Naive thymus-derived CD4-positive, alpha-beta T cell (primary cell): Measurements from ENCODE around the gene ZBTB7C. TPM values are rescaled to one million over a fixed set of nuclear protein-coding genes. Genes with fewer than 3 reads are reported as not detected.

Source experiments
- ATAC-seq: fragments of 150-1000 bp; cut with Tn5 transposase; 2 replicates; pipeline ENCODE4 v1.10.0; 2021; ENCODE audit warnings: mild to moderate bottlenecking, moderate library complexity
- CTCF ChIA-PET: fragments of 350-600 bp; sonication (Branson Sonifier 250); formaldehyde crosslinking; loops from one replicate; lab custom pipeline; 2021; ENCODE audit warnings: antibody characterized with exemption; lab: Charles Lee
- POLR2A ChIA-PET: fragments of 350-600 bp; sonication (Branson Sonifier 250); formaldehyde crosslinking; loops from one replicate; lab custom pipeline; 2021; ENCODE audit warnings: antibody characterized with exemption, inconsistent platforms; lab: Charles Lee
- DNase-seq, 9 donors: peaks; one replicate each; pipeline versions ENCODE4 v3.0.0 to v3.0.0-alpha.2; 2020 to 2022; ENCODE audit warnings: mixed read lengths in 1 of 9
- H3K27ac ChIP-seq: one replicate; pipeline ENCODE4 v1.7.0; 2013; ENCODE audit warnings: mild to moderate bottlenecking, low read depth, low read length, moderate library complexity
- H3K27me3 ChIP-seq, 2 donors: one replicate each; pipeline ENCODE4 v1.7.0; 2013; ENCODE audit warnings: low read length in 2 of 2, mild to moderate bottlenecking in 2 of 2, moderate library complexity in 2 of 2; ENCODE audit not compliant: control insufficient read depth in 2 of 2, insufficient read depth in 2 of 2
- H3K36me3 ChIP-seq, 3 experiments: 1 replicate in 2 of 3; 2 replicates in 1 of 3; pipeline ENCODE4 v1.7.0; 2013; ENCODE audit warnings: low read length in 3 of 3, mild to moderate bottlenecking in 3 of 3, moderate library complexity in 1 of 3; ENCODE audit not compliant: insufficient read depth in 3 of 3, control insufficient read depth in 2 of 3
- H3K4me1 ChIP-seq, 2 donors: one replicate each; pipeline ENCODE4 v1.7.0; 2013; ENCODE audit warnings: low read length in 2 of 2, mild to moderate bottlenecking in 2 of 2, moderate library complexity in 1 of 2; ENCODE audit not compliant: control insufficient read depth in 2 of 2, insufficient read depth in 2 of 2
- H3K4me3 ChIP-seq: 2 replicates; pipeline ENCODE4 v1.7.0; 2013; ENCODE audit warnings: mild to moderate bottlenecking, low read length
- H3K9me3 ChIP-seq, 3 experiments: 1 replicate in 2 of 3; 2 replicates in 1 of 3; pipeline ENCODE4 v1.7.0; 2013; ENCODE audit warnings: low read length in 3 of 3; ENCODE audit not compliant: control insufficient read depth in 2 of 3
- H3K27ac Mint-ChIP-seq, 9 donors: one replicate each; pipeline ENCODE4 v1.8.0; 2020 to 2022; ENCODE audit warnings: mixed read lengths in 9 of 9, mild to moderate bottlenecking in 8 of 9, moderate library complexity in 5 of 9, inconsistent platforms in 2 of 9
- H3K27me3 Mint-ChIP-seq, 5 donors: one replicate each; pipeline ENCODE4 v1.8.0; 2021 to 2022; ENCODE audit warnings: mixed read lengths in 5 of 5, mild to moderate bottlenecking in 1 of 5
- H3K36me3 Mint-ChIP-seq, 5 donors: one replicate each; pipeline ENCODE4 v1.8.0; 2020 to 2022; ENCODE audit warnings: mixed read lengths in 5 of 5, mild to moderate bottlenecking in 3 of 5, inconsistent platforms in 1 of 5
- H3K4me1 Mint-ChIP-seq, 7 donors: one replicate each; pipeline ENCODE4 v1.8.0; 2020 to 2022; ENCODE audit warnings: mixed read lengths in 7 of 7, mild to moderate bottlenecking in 3 of 7, inconsistent platforms in 1 of 7
- H3K4me3 Mint-ChIP-seq, 10 donors: one replicate each; pipeline ENCODE4 v1.8.0; 2020 to 2022; ENCODE audit warnings: mild to moderate bottlenecking in 10 of 10, mixed read lengths in 10 of 10, moderate library complexity in 6 of 10, inconsistent platforms in 2 of 10
- H3K9me3 Mint-ChIP-seq, 11 donors: one replicate each; pipeline ENCODE4 v1.8.0; 2020 to 2022; ENCODE audit warnings: mixed read lengths in 11 of 11, mild to moderate bottlenecking in 4 of 11, inconsistent platforms in 1 of 11, moderate library complexity in 1 of 11
- intact Hi-C, 2 donors: fragments of 100-400 bp; cut with micrococcal nuclease; formaldehyde crosslinking; loops; one replicate each; pipeline ENCODE4 v1.15.1; 2023
- polyA plus RNA-seq, 2 donors: library from polyadenylated mRNA; unstranded; fragments of 300-500 nt; fragmentation: Illumina TruSeq; gene quantifications; one replicate each; pipeline ENCODE4 v1.2.3, GENCODE V29; 2021
- total RNA-seq, 6 experiments: library from RNA in 5 of 6; stranded (reverse) in 5 of 6; gene quantifications; 1 replicate in 5 of 6; 2 replicates in 1 of 6; pipeline ENCODE4 v1.2.3 and lab custom pipeline; 2021 to 2026

The ZBTB7C gene
- total and polyA plus RNA-seq, 7 experiments from 2014 or later, result 0.51 TPM; not detected in 6

GRCh38 chr18:48452861-48453323, 43.7 kb upstream of the ZBTB7C start:
- H3K4me1 ChIP-seq, result peaks cover 3 to 36% of the 10 kb centered on the region in 2 donors
- H3K4me3 ChIP-seq, result no peak overlapping the region
- peaks cover 45 to 70% (median 63%) of the 10 kb centered on the region in 5 donors for H3K27me3 Mint-ChIP-seq
- H3K36me3 Mint-ChIP-seq, result no peaks in the 10 kb centered on the region
- H3K36me3 ChIP-seq, result no peaks in the 10 kb centered on the region
- H3K9me3 ChIP-seq, result no peaks in the 10 kb centered on the region
- H3K4me3 Mint-ChIP-seq, result peak overlapping the region in 1 of 10 donors; percentile 33
- ChIA-PET CTCF (no interaction called here), POLR2A (no interaction called here)
- DNase-seq (no peak), ATAC-seq (no peak)
- peaks cover 13 to 46% (median 39%) of the 10 kb centered on the region in 7 donors for H3K4me1 Mint-ChIP-seq
- no peak overlapping the region for H3K27ac Mint-ChIP-seq
- intact Hi-C loops, result no loop called here
- H3K9me3 Mint-ChIP-seq, result peaks cover 0 to 9% (median 0%) of the 10 kb centered on the region in 11 donors
- no peak overlapping the region for H3K27ac ChIP-seq
- peaks cover 0 to 7% of the 10 kb centered on the region in 2 donors for H3K27me3 ChIP-seq

GRCh38 chr18:48450685-48451084, 41.5 kb upstream of the ZBTB7C start:
- H3K27ac ChIP-seq, result no peak overlapping the region
- H3K4me1 ChIP-seq, result peaks cover 0 to 23% of the 10 kb centered on the region in 2 donors
- Mint-ChIP-seq H3K36me3 (no peaks in the 10 kb centered on the region), H3K27me3 (peaks cover 38 to 68% (median 55%) of the 10 kb centered on the region in 5 donors), H3K9me3 (peaks cover 0 to 6% (median 0%) of the 10 kb centered on the region in 11 donors), H3K4me3 (no peak overlapping the region), H3K4me1 (peaks cover 4 to 34% (median 29%) of the 10 kb centered on the region in 7 donors), H3K27ac (no peak overlapping the region)
- no peak overlapping the region for H3K4me3 ChIP-seq
- DNase-seq, result no peak
- ChIA-PET POLR2A (no interaction called here), CTCF (no interaction called here)
- no peaks in the 10 kb centered on the region for H3K36me3 ChIP-seq
- peaks cover 0 to 7% of the 10 kb centered on the region in 2 donors for H3K27me3 ChIP-seq
- intact Hi-C loops, result no loop called here
- H3K9me3 ChIP-seq, result no peaks in the 10 kb centered on the region
- no peak for ATAC-seq

GRCh38 chr18:48446582-48447225, 37.5 kb upstream of the ZBTB7C start:
- Histone ChIP-seq H3K27me3 (no peaks in the 10 kb centered on the region), H3K9me3 (no peaks in the 10 kb centered on the region), H3K4me1 (peaks cover 0 to 5% of the 10 kb centered on the region in 2 donors), H3K4me3 (no peak overlapping the region), H3K27ac (no peak overlapping the region), H3K36me3 (no peaks in the 10 kb centered on the region)
- Mint-ChIP-seq H3K4me1 (peaks cover 0 to 13% (median 10%) of the 10 kb centered on the region in 7 donors), H3K36me3 (no peaks in the 10 kb centered on the region), H3K27me3 (peaks cover 42 to 59% (median 47%) of the 10 kb centered on the region in 5 donors), H3K4me3 (peak overlapping the region in 3 of 10 donors; percentile 16 to 71 (median 41)), H3K9me3 (no peaks in the 10 kb centered on the region), H3K27ac (no peak overlapping the region)
- ChIA-PET CTCF (interaction anchor here (0.6 to 3.6 kb wide), 5 partner anchors 10 to 1067 kb away, joined by 3 to 34 read pairs (median 4); no protein-coding TSS in a partner anchor), POLR2A (no interaction called here)
- intact Hi-C loops, result loop anchor here (1.0 to 5.0 kb wide), 7 partner anchors 10 to 674 kb away; no protein-coding TSS in a partner anchor
- ATAC-seq (peak; percentile 81), DNase-seq (peak; percentile 36 to 70 (median 60))

GRCh38 chr18:48445540-48445939, 36.4 kb upstream of the ZBTB7C start:
- peak; percentile 88 for ATAC-seq

GRCh38 chr18:48442761-48443160, 33.6 kb upstream of the ZBTB7C start:
- DNase-seq (no peak), ATAC-seq (no peak)
- Mint-ChIP-seq H3K36me3 (no peaks in the 10 kb centered on the region), H3K4me1 (peaks cover 0 to 13% (median 10%) of the 10 kb centered on the region in 7 donors), H3K4me3 (no peak overlapping the region), H3K27me3 (peaks cover 45 to 62% (median 48%) of the 10 kb centered on the region in 5 donors), H3K9me3 (no peaks in the 10 kb centered on the region), H3K27ac (no peak overlapping the region)
- H3K36me3 ChIP-seq, result no peaks in the 10 kb centered on the region
- no peak overlapping the region for H3K4me3 ChIP-seq
- POLR2A ChIA-PET, result no interaction called here
- no peak overlapping the region for H3K27ac ChIP-seq
- no peaks in the 10 kb centered on the region for H3K27me3 ChIP-seq
- peaks cover 0 to 5% of the 10 kb centered on the region in 2 donors for H3K4me1 ChIP-seq
- CTCF ChIA-PET, result interaction anchor here (0.7 kb wide), 1 partner anchor 28 kb away, joined by 3 read pairs; no protein-coding TSS in a partner anchor
- no peaks in the 10 kb centered on the region for H3K9me3 ChIP-seq
- intact Hi-C loops, result no loop called here

More at GRCh38 chr18:48445540-48445939, 36.4 kb upstream of the ZBTB7C start:
- H3K4me1 Mint-ChIP-seq, result peaks cover 0 to 13% (median 10%) of the 10 kb centered on the region in 7 donors
- Histone ChIP-seq H3K27me3 (no peaks in the 10 kb centered on the region), H3K9me3 (no peaks in the 10 kb centered on the region), H3K4me1 (peaks cover 0 to 5% of the 10 kb centered on the region in 2 donors), H3K36me3 (no peaks in the 10 kb centered on the region), H3K4me3 (no peak overlapping the region), H3K27ac (no peak overlapping the region)
- H3K4me3 Mint-ChIP-seq, result no peak overlapping the region
- ChIA-PET CTCF (interaction anchor here (0.7 to 3.6 kb wide), 6 partner anchors 9 to 673 kb away, joined by 3 to 34 read pairs (median 6); no protein-coding TSS in a partner anchor), POLR2A (interaction anchor here (0.6 kb wide), 1 partner anchor 18 kb away, joined by 3 read pairs; no protein-coding TSS in a partner anchor)
- H3K9me3 Mint-ChIP-seq, result no peaks in the 10 kb centered on the region
- intact Hi-C loops, result loop anchor here (1.0 to 5.0 kb wide), 3 partner anchors 20 to 673 kb away; no protein-coding TSS in a partner anchor
- no peaks in the 10 kb centered on the region for H3K36me3 Mint-ChIP-seq
- peaks cover 49 to 56% (median 50%) of the 10 kb centered on the region in 5 donors for H3K27me3 Mint-ChIP-seq
- H3K27ac Mint-ChIP-seq, result no peak overlapping the region
- peak; percentile 39 to 75 (median 68) for DNase-seq

- Mint-ChIP-seq H3K4me3 (no peak overlapping the region), H3K36me3 (no peaks in the 10 kb centered on the region), H3K27ac (no peak overlapping the region), H3K4me1 (peaks cover 0 to 7% (median 6%) of the 10 kb centered on the region in 7 donors), H3K27me3 (peaks cover 51 to 66% (median 57%) of the 10 kb centered on the region in 5 donors), H3K9me3 (no peaks in the 10 kb centered on the region)
- ChIA-PET CTCF (interaction anchor here (1.0 kb wide), 1 partner anchor 23 kb away, joined by 4 read pairs; no protein-coding TSS in a partner anchor), POLR2A (no interaction called here)
- no peak for DNase-seq
- Histone ChIP-seq H3K27me3 (no peaks in the 10 kb centered on the region), H3K27ac (no peak overlapping the region), H3K9me3 (no peaks in the 10 kb centered on the region), H3K4me1 (peaks cover 0 to 1% of the 10 kb centered on the region in 2 donors), H3K4me3 (no peak overlapping the region), H3K36me3 (no peaks in the 10 kb centered on the region)
- intact Hi-C loops, result no loop called here
- ATAC-seq, result no peak
Observed at GRCh38 chr18:48441405-48441881, 32.3 kb upstream of the ZBTB7C start.
